Adrenal gland (tissue), 5 donors: Measurements from ENCODE around the gene CLEC4M.

Experiments used
- POLR2A ChIP-seq, 2 donors: fragments of 450-650 bp; IDR thresholded peaks; one replicate each; pipeline ENCODE4 v1.6.1; 2017; ENCODE audit warnings: antibody characterized with exemption in 2 of 2, mild to moderate bottlenecking in 2 of 2, moderate library complexity in 1 of 2
- TF ChIP-seq, protein P1 (sequence below), 6 experiments: fragments of 450-650 bp in 4 of 6; fragments of 200-600 bp in 2 of 6; sonication (generic) in 1 of 6; IDR thresholded peaks; 1 replicate in 5 of 6; 2 replicates in 1 of 6; pipeline versions ENCODE4 v1.5.1 to v1.8.0; 2016 to 2021; ENCODE audit warnings: antibody characterized with exemption in 6 of 6, mild to moderate bottlenecking in 2 of 6, moderate library complexity in 1 of 6
- donor health status: DM: no; HTN: no; CAD: no.

DNA sequence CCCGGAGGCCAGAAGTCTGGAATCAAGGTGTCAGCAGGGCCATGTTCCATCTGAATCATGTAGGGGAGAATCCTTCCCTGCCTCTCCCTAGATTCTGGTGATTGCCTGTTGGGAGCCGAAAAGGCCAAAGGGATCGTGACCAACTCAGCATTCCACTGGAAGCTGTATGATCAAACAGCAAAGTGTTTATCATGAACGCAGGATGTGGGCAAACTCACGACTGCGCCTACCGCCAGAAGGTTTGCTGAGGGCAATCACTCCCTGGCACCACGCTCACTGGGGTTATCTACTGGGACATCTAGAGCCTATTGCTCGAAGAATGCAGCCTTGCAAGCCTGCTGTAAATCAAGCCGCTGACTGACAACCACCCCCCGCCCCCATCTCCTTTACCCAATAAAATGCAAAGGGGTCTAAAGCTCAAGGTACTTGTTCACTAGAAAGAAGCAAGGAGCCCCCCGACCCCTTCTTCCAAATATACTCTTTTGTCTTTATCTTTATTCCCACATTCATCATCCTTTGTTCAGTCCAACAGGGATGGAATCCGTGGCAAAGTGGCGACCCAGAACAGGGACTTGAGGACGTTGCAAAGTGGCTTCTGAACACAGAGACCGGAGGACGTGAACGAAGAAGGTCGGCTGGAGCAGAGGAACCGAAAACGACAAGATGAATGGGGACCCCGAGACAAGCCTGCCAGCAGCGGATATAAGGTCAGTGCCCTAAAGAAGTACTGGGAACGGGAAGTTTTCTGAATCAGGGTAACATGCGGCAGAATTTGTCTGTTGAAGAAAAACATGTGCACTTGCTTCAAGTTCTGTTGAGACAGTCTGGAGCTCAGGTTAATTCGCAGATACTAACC lies 16.8 kb downstream of the CLEC4M start:
- TF ChIP-seq, protein P1, sequence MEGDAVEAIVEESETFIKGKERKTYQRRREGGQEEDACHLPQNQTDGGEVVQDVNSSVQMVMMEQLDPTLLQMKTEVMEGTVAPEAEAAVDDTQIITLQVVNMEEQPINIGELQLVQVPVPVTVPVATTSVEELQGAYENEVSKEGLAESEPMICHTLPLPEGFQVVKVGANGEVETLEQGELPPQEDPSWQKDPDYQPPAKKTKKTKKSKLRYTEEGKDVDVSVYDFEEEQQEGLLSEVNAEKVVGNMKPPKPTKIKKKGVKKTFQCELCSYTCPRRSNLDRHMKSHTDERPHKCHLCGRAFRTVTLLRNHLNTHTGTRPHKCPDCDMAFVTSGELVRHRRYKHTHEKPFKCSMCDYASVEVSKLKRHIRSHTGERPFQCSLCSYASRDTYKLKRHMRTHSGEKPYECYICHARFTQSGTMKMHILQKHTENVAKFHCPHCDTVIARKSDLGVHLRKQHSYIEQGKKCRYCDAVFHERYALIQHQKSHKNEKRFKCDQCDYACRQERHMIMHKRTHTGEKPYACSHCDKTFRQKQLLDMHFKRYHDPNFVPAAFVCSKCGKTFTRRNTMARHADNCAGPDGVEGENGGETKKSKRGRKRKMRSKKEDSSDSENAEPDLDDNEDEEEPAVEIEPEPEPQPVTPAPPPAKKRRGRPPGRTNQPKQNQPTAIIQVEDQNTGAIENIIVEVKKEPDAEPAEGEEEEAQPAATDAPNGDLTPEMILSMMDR (IDR thresholded peaks at IDR 0.05): no peak
- TF ChIP-seq POLR2A (IDR thresholded peaks at IDR 0.05): no peak
